Stimulated activated CD4-positive, alpha-beta T cell treated with anti-CD3 and anti-CD28 coated beads, TNF-alpha, amount 100 ng/mL, for 48 hours (primary cell): ENCODE data around the gene ACY1.

ENCODE experiments used
- DNase-seq, 3 donors: peaks; one replicate each; pipeline ENCODE4 v3.0.0-alpha.2; 2020; ENCODE audit warnings: low read depth in 3 of 3

Gene ACY1

DNA sequence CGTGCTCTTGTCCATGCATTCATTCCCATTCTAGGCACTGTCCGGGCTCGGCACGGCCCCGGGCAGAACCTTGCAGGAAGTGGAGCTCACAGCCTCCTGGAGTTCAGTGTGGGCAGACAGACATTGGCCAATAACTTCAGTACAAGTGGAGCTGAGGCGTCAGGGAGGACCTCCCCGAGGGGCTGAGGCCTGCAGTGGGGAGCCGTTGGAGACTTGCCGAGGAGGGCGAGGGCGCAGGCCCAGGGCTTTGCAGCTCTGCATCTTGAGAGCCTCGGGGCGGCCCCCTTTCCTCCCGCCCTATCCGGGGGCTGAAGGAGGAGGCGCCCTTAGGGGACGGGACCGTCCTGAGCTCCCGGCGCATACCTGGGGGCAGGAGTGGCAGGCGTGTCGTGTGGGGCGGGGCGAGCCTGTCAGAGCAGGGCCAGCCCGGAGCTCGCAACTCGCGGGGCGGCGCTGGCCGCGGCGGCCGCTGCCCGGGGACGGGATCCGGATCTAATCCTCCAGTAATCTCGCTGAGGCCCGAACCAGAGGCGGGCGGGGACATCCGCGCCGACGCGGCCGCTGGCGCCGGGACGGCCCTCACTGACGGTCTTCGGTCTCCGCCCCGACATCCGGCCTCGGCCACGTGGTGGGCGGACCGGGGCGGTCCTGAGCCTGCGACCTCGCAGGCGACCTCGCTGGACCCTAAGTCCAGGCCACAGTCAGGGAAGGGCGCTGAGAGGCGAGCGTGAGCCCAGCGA is at the start of gene ACY1:
TSS of gene ACY1 (plus strand) at position 698 of the 740 bp plus-strand sequence. CDS start 530 bp downstream, outside the sequence.
- DNase-seq = peak; percentile 44 to 75 (median 69)

DNA sequence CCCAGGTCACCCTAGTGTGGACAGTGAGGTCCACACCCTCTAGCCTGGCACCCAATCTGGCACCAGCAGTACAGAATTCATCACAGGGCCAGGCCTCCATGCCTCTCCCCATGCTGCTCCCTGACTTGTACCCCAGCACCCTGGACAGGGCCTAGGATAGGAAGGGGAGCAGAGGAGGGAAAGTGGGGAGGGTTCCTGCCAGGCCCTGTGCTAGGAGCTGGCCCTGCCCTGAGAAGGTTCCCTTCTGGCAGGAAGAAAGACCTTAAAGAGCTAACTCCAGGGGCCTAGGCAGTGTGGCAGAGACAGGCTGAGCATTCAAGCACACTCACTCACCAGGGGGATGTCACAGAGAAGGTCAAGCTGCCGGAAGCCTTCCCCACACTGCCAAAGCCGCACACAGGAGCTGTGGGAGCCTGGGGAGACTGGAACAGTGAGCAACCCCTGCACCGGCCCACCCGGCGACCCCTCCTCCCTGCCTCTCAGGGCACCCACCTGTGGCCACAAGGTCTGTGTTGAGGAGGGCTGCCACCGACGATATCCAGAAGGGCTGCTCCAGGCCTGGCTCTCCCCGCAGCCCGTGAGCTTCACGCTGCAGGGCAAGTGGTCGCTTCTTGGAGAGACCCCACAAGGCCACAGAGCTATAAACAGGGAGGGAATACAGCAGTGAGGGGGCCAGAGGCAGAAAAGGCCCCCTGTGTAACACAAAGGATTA is 49.0 kb upstream of the ACY1 start:
- no peak for DNase-seq

- no peak for DNase-seq
These were observed 48.1 kb upstream of the ACY1 start for GRCh38 chr3:51934991-51935885.

DNA sequence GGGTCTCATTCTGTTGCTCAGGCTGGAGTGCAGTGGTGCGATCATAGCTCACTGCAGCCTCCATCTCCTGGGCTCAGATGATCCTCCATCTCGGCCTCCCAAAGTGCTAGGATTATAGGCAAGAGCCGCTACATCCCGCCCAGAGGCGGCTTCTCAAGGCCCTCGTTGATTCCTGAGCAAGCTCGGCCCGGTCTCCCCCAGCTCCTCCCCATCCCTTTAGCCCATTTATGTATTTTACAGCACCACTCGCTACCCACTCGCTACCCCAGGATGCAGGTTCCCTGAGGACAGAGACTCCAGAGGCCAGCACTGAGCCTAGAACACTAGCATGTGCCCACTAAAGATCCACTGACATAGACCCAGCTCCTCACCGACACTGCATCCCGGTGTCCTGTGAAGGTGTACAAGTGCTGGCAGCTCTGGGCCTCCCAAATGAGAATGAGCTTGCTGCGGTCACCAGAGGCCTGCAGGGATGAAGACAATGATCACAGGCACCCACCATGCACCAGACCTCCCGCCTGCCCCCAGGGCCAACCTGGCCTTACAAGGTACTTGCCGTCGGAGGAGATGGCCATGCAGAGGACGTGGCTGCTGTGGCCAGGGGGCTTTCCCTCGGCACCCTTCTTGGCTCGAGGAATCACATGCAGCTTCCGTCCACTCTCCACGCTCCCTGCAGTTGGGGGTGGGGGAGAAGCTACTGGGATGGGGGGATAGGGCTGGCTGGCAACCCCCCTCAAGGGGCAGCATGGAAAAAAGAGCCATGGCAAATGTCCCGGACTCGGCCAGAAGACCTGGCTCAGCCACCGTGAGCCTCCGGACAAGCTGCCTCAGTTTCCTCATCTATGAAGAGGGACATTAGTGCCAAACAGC is 47.2 kb upstream of the ACY1 start:
- no peak for DNase-seq

DNA sequence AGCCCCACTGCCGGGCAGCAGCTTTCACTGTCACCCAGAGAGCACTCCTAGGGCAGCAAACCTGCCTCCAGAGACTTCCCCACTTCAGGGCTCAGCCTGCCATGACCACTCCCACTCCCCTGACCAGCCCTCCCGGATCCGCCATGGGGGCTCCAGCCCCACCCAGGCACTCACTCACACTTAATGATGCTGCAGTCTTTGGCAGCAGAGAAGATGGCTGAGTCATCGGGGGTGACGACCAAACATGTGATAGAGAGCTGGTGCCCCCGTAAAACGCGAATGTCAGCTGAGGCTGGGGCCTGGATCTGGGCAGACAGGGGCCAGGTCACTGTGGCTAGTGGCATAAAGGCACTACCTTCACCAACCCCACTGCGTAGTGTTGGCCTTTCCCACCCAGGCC is 46.3 kb upstream of the ACY1 start:
- DNase-seq = no peak

DNA sequence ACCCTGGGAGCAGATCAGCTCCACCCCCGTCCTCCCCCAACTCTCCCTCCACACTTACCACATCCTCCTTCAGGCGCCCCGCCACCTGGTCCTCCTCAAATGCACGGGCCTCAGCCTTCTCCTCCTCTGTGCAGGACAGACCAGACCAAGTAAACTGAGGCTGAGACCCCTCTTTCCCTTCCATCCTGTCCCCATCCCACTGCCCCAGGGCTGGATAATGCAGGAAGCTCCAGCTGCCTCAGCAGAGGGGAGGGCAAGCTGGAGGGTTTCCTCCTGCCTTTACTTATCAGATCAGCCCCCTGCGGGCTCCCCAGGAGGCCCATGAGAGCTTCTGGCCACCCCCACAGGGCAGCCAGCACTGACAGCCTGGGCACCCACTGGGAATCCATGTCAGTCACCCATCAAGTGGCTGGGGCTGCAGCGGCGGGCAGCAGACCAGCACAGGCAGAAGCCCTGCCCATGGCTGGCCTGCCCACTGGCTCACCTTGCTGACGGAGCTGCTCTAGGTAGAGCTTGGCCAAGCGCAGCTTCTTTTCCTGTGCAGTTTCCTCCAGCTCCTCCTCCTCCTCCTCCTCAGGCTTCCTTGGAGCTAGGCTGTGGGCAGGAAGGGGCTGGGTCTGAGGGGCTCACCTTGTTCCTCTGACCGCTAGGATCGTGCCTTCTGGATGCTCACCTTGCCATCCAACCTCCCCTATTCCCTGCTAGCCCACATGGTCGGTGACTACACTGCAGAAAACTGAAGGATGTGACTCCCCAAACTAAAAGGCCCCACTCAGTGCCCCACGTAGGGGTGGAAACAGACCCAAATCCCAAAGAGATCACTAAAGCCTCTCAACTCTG is 45.5 kb upstream of the ACY1 start:
- no peak for DNase-seq

DNA sequence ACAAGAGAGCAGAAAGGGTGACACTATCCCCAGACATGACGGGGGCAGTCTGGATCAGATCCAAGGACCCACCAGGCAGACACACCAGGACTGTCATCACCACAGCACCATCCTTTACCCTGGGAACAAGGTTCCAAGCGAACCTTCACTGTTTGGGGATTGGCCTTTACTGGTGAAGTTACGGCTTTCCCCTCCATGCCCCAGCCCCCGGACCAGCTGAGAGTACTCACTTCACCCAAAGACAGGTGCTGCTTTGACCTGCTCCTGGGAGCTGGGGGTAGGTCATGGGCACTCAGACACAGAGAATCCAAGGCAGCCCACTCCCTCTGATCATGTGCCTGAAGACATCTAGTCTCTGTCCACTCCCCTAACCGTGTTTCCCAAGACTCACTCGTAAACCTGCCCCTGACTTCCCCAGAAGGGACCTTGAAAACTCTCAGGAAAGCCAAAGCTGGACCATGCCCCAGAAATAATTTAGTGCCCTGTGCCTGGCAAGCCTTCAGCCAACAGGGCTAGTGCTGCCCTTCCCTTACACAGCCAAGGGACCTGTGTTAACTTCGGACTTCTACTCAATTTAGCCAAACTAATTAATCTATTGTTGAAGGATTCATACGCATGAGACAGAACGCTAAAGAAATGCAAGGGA is 44.4 kb upstream of the ACY1 start:
- DNase-seq = no peak

GRCh38 chr3:51940648-51941462 is 42.5 kb upstream of the ACY1 start:
- DNase-seq = no peak

DNA sequence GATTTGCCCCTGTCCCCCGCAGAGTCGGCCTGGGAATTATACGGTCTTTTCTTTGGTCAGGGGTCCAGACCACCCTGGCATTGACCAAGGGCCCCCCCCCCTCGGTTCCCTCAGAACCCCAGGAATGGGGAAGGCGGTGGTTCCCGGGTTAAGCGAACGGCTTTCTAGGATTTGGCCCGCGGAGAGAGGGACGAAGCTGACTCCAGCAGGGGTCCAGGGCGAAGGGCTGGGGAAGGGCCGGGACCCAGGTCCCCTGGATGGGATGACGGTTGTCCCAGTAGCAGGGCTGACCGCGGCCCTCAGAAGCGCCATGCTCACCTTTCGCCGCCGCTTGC is 41.9 kb upstream of the ACY1 start:
- DNase-seq = no peak

DNA sequence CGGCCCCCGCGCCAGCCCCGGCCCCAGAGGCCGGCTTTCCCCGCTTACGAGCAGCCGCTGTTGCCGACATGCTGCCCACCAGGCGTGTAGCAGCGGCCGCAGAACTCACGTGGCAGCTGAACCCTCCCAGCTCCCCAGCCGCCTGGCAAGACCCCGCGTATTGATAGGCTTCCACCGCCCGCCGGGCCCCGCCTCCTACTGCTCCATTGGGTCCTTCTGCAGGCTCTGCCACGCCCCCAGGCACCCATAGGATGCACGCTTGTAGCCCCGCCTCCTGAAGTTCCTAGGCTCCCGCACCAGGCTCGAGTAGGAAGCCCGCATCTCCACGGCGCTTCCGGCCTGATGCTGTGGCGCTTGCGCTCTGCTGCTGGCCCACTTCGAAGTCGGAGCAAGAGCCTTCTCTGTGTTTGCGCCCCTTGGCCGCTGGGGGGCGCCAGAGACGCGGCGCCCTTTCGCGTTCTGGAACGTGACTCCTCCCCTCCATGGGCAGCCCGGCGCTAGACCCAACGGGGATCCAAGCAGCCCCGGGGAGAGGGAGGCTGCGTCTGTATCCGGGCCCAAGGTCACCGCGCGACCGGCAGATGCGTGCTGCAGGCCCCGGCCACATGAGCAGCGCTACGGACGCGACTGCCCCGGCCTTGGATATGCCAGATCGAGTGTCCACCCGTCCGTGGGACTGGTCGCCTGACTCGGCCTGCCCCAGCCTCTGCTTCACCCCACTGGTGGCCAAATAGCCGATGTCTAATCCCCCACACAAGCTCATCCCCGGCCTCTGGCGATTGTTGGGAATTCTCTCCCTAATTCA is 41.3 kb upstream of the ACY1 start, which contains the start of the genes PARP3 and RRP9:
TSS of gene PARP3 (plus strand) at position 566 of the 805 bp plus-strand sequence. CDS start 993 bp downstream, outside the sequence.
TSS of gene RRP9 (minus strand) at position 107 of the 805 bp plus-strand sequence. CDS start at position 70, 37 bp downstream.
- peak; percentile 99 to 100 (median 99) for DNase-seq

- DNase-seq = peak; percentile 33 to 61 (median 46)
These were observed 40.5 kb upstream of the ACY1 start for GRCh38 chr3:51942603-51943450.

DNA sequence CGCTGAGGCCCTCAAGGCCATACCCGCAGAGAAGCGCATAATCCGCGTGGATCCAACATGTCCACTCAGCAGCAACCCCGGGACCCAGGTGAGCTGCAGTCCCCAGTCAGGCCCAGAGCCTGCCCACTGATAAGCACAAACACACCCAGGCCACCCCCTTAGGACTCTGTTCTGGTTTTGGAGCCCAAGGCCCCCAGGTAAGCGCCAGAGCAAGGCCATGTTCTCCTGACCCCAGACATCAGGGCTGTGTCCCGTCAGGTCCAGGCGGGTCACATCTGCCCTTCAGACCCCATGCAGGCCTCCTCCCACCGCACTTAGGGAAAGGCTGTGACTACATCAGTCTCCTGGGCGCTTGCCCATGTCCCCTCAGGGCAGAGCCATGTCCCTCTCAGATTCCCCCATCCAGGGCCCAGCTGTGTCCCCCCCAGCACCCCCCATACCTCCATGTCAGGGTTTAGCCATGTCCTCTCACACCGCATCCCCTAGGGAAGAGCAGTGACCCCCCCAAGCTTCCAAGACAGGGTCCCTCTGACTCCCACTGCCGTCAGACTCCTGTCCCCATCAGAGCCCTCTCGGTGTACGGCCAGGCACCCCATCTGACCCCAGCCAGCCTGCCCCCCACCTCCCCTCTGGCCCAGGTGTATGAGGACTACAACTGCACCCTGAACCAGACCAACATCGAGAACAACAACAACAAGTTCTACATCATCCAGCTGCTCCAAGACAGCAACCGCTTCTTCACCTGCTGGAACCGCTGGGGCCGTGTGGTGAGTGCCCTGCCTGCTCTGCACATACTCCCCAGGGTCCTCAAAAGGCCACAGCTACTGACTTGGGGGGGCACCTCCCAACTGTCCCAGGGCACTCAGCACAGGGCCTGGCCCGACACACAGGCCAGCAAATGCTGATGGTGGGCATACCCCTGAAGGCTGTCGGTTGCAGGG is 39.6 kb upstream of the ACY1 start:
- DNase-seq = no peak

- DNase-seq = no peak
These were observed 38.8 kb upstream of the ACY1 start for GRCh38 chr3:51944451-51945021.

- no peak for DNase-seq
These were observed 38.1 kb upstream of the ACY1 start for GRCh38 chr3:51945031-51945840.
